ENCODE results near the gene MAPK8IP1. TPM values are rescaled to one million over a fixed set of nuclear protein-coding genes. Genes with fewer than 3 reads are reported as not detected.

MAPK8IP1 gene
- total RNA-seq, 4 donors from 2014 or later = 3.2 to 7.4 (median 4.3) TPM

DNA sequence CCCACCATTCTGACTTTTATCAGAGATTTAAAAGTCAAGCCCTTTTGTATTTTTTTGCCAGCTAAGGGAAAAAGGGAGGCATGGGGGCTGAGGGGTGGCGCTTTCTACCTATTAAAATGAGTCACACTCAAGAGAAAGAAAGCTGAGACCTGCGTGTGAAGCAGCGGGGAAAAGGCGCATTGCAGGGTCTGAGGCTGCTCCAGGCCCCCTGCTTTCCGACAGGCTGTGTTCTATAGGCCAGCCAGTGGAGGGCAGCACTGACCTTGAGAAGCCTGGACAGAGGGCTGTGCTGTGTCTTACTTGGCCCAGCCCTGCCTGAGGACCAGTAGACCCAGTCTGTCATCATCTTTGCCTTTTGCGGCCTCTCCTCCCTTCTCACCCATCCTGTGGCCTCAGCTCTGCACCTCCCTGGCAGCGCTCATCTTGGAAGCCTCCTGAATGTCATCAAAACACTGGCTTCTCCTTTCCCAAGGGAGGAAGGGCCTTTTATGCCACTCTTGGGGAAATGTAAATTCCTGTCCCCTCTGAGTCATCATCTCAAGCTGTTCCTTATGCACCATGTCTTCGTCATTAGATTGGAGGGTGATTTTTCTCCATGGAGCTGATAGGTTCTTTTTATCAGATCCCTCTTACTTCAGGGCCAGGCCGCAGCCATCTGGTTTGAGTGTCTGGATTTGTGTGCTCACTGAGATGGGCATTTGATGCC lies 12.6 kb upstream of the MAPK8IP1 start:
- TF ChIP-seq, protein P1, sequence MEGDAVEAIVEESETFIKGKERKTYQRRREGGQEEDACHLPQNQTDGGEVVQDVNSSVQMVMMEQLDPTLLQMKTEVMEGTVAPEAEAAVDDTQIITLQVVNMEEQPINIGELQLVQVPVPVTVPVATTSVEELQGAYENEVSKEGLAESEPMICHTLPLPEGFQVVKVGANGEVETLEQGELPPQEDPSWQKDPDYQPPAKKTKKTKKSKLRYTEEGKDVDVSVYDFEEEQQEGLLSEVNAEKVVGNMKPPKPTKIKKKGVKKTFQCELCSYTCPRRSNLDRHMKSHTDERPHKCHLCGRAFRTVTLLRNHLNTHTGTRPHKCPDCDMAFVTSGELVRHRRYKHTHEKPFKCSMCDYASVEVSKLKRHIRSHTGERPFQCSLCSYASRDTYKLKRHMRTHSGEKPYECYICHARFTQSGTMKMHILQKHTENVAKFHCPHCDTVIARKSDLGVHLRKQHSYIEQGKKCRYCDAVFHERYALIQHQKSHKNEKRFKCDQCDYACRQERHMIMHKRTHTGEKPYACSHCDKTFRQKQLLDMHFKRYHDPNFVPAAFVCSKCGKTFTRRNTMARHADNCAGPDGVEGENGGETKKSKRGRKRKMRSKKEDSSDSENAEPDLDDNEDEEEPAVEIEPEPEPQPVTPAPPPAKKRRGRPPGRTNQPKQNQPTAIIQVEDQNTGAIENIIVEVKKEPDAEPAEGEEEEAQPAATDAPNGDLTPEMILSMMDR (IDR thresholded peaks at IDR 0.05) = no peak
- peak; percentile 79 for ATAC-seq (ENCODE audit: low FRiP score)
- DNase-seq (ENCODE audit: low spot score) = no peak

GRCh38 chr11:45876401-45876800 lies 9.1 kb upstream of the MAPK8IP1 start:
- ATAC-seq (ENCODE audit: low FRiP score) = no peak

GRCh38 chr11:45877221-45877620 lies 8.2 kb upstream of the MAPK8IP1 start:
- no peak for ATAC-seq (ENCODE audit: low FRiP score)
- DNase-seq (ENCODE audit: low spot score) = no peak
- TF ChIP-seq, protein P1 (IDR thresholded peaks at IDR 0.05) = no peak

More at GRCh38 chr11:45876401-45876800, 9.1 kb upstream of the MAPK8IP1 start:
- TF ChIP-seq, protein P1 (IDR thresholded peaks at IDR 0.05) = no peak
- DNase-seq (ENCODE audit: low spot score) = no peak

DNA sequence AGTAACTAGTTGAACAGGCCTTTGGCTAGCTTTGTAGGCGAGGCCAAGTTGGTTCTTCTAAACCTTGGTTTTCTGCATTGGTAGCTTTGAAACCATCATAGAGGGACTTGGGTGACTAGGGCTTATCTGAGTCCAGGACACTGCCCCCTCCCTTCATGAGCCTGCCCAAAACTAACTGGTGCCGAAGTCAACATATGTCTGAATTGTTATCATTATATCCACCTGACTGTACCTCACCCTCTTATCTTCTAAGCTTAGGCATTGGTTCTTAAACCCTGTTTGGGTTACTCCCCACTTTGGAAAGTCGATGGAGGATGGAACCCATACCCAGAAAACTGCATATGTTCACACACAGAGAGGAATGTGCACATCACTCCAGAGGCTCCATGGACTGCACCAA lies 7.6 kb upstream of the MAPK8IP1 start:
- DNase-seq (ENCODE audit: low spot score) (no peak), ATAC-seq (ENCODE audit: low FRiP score) (no peak)
- TF ChIP-seq, protein P1 (IDR thresholded peaks at IDR 0.05) = no peak

DNA sequence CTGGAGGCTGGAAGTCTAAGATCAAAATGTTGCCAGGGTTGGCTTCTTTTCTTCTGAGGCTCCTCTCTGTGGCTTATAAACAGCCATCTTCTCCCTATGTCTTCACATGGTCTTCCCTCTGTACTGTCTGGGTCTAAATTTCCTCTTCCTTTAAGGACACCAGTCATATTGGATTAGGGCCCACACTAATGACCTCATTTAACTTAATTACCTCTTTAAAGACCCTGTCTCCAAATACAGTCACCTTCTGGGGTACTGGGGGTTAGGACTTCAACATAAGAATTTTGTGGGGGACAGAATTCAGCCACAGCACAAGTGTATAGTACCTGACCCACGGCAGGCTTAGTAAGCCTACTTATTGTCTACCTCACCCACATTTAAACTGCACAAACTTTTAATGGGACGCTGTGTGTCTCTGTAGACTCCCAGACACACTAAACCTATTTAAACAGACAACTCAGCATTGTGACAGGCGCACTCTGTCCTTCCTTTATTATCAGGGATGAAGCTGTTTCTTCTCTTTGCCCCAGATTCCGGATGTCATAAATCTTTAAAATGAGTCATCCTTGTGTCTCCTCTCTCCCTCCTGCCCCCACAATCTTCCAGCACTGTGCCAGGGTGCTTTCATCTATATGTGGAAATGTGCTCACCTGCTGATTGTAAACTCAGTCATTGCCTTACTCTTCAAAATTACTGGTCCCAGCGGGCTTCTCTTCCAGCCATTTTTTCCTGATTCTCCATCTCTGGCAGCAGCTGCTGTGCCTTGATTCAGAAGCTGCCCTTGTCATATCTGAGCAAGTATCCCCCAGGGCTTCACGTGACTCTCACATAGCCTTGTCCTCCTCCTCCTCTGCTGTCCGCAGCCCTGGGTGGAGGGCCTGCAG lies 5.4 kb upstream of the MAPK8IP1 start:
- DNase-seq (ENCODE audit: low spot score) = no peak
- TF ChIP-seq, protein P1 (IDR thresholded peaks at IDR 0.05) = no peak

GRCh38 chr11:45880772-45881570 lies 4.5 kb upstream of the MAPK8IP1 start:
- DNase-seq (ENCODE audit: low spot score) (no peak), ATAC-seq (ENCODE audit: low FRiP score) (no peak)
- TF ChIP-seq, protein P1 (IDR thresholded peaks at IDR 0.05) = no peak

More for the DNA sequence above, 5.4 kb upstream of the MAPK8IP1 start:
- ATAC-seq (ENCODE audit: low FRiP score) = peak; percentile 72
